ENCODE measurements around the gene ANKS1B.

ANKS1B gene

GRCh38 chr12:98738002-98738401 lies 1246.7 kb downstream of the ANKS1B start:
- Histone ChIP-seq H3K9me3 (no peaks in the 10 kb centered on the region), H3K36me3 (peaks cover 6 to 22% (median 9%) of the 10 kb centered on the region in 3 donors), H3K27ac (no peak overlapping the region), H3K27me3 (no peaks in the 10 kb centered on the region), H3K4me1 (no peaks in the 10 kb centered on the region), H3K4me3 (no peak overlapping the region)
- no peak for TF ChIP-seq CTCF (IDR thresholded peaks at IDR 0.05)
- intact Hi-C loops (cut with DNase I; ENCODE audit: low total_unique reads), result no loop called here
- DNase-seq, result no peak

GRCh38 chr12:98737322-98737712 lies 1247.4 kb downstream of the ANKS1B start:
- Histone ChIP-seq H3K27ac (no peak overlapping the region), H3K36me3 (peaks cover 11 to 27% (median 16%) of the 10 kb centered on the region in 3 donors), H3K4me1 (no peaks in the 10 kb centered on the region), H3K27me3 (no peaks in the 10 kb centered on the region), H3K9me3 (no peaks in the 10 kb centered on the region), H3K4me3 (no peak overlapping the region)
- no peak for DNase-seq
- TF ChIP-seq CTCF (IDR thresholded peaks at IDR 0.05), result no peak
- intact Hi-C loops (cut with DNase I; ENCODE audit: low total_unique reads), result no loop called here

DNA sequence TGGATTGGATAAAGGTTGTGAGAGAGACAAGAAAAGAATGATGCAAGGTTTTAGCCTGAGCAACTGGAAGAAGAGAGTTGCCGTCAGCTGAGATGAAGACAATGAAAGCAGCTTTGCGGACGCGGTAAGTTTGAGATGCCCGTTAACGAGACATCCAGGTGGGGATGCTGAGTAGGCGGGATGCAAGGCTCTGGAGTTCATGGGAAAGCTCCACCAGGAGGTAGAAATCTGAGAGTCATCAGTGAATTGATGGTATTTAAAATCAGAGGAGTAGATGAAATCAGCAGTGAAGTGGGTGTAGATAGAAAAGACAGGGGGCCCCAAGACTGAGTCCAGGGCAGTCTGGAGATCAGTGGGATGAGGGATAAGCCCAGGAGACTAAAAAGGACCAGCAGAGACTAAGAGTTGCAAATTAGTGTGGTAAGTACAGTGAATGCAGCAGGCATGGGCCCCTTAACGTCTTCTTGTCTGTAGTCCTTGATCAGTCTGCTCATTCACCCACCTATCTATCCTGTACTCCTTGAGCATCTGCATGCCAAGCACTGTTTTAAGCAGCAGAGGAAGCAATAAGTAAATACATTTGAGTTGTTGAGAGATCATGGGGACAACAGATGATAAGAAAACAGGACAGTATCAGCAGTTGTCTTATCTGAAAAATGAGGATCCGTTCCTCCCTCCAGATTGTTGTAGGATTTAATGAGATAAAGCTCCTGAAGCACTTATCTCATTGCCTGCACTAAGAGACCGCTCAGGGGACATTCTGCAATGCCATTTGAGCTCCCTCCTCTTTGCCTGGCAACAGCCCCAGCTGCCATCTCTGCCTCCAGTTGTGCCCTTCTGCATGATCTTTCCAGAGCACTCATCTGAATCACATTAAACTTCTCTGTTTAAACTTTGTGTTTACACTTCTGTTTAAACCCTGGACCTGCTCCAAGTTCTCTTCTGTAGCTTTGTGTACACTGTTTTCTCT lies 1248.1 kb downstream of the ANKS1B start:
- no peak overlapping the region for H3K27ac ChIP-seq

DNA sequence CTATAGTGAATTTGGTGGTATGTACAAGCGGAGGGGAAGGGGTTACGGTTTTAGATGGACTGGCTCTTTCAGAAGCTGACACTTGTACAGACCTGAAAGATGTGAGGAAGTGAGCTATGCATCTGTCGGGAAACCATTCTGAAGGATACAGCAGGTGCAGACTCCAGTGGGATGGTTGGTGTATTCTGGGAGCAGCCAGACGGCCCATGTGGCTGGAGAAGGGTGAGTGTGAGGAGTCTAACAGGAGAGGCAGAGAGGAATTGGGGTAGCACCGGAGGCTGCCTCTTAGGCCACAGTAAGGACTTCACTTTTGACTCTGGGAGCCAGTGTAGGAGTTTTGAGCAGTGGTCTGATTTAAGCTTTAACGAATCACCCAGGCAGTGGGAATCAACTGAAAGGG lies 1248.9 kb downstream of the ANKS1B start:
- Histone ChIP-seq H3K27me3 (no peaks in the 10 kb centered on the region), H3K27ac (no peak overlapping the region), H3K9me3 (no peaks in the 10 kb centered on the region), H3K4me3 (no peak overlapping the region), H3K36me3 (peaks cover 11 to 42% (median 19%) of the 10 kb centered on the region in 3 donors), H3K4me1 (no peaks in the 10 kb centered on the region)
- no peak for DNase-seq
- no peak for TF ChIP-seq CTCF (IDR thresholded peaks at IDR 0.05)
- intact Hi-C loops (cut with DNase I; ENCODE audit: low total_unique reads), result no loop called here

More for the DNA sequence above, 1248.1 kb downstream of the ANKS1B start:
- no peak for TF ChIP-seq CTCF (IDR thresholded peaks at IDR 0.05)
- Histone ChIP-seq H3K4me1 (no peaks in the 10 kb centered on the region), H3K9me3 (no peaks in the 10 kb centered on the region), H3K27me3 (no peaks in the 10 kb centered on the region), H3K4me3 (no peak overlapping the region), H3K36me3 (peaks cover 11 to 34% (median 18%) of the 10 kb centered on the region in 3 donors)
- no peak for DNase-seq
- intact Hi-C loops (cut with DNase I; ENCODE audit: low total_unique reads), result no loop called here

DNA sequence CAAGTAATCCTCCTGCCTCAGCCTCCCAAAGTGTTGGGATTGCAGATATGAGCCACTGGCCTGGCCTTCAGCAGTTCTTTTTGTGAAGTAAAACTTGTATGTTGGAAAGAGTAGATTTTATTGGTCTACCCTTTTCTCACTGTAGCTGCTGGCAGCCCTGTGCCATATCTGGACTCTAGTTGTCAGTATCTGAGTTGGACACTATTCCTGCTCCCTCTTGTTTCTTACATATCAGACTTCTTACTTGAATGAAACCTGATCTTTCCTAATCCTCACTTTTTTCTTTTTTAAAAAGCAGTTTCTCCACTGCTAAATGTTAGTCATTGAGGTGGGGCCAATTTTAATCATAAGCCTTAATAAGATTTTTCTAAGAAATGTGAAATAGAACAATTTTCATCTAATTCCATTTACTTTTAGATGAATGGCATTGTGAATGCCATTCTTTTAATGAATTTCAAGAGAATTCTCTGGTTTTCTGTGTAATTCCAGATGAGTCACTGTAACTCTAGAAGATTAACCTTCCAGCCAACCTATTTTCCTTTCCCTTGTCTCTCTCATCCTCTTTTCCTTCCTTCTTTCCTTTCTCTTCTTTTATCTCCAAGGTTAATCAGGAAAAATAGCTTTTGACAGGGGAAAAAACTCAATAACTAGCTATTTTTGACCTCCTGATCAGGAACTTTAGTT lies 1250.9 kb downstream of the ANKS1B start:
- Histone ChIP-seq H3K9me3 (no peaks in the 10 kb centered on the region), H3K27me3 (no peaks in the 10 kb centered on the region), H3K27ac (no peak overlapping the region), H3K4me3 (no peak overlapping the region), H3K36me3 (peaks cover 19 to 51% (median 33%) of the 10 kb centered on the region in 3 donors), H3K4me1 (no peaks in the 10 kb centered on the region)
- intact Hi-C loops (cut with DNase I; ENCODE audit: low total_unique reads), result no loop called here
- TF ChIP-seq CTCF (IDR thresholded peaks at IDR 0.05), result no peak
- DNase-seq, result no peak
